Kidney (tissue), 14 donors: Measurements from ENCODE around the gene CCDC82. TPM values are rescaled to one million over a fixed set of nuclear protein-coding genes. Genes with fewer than 3 reads are reported as not detected.
A peak's percentile ranks its signal among the peaks of the same experiment; 100 is the strongest.

ENCODE experiments used
- DNase-seq, 5 donors: peaks; one replicate each; pipeline ENCODE4 v3.0.0-alpha.2; 2013 to 2020
- FAIRE-seq: peaks from 2 replicates; lab custom pipeline; 2012; peaks lifted over from hg19 to GRCh38; lab: Jason Lieb, UNC
- H3K27ac ChIP-seq, 2 donors: one replicate each; pipeline ENCODE4 v1.7.0; 2013; ENCODE audit warnings: low read depth in 2 of 2, low read length in 2 of 2, inconsistent platforms in 1 of 2
- H3K27me3 ChIP-seq: one replicate; pipeline ENCODE4 v1.7.1; 2013; ENCODE audit warnings: low read length, inconsistent platforms; ENCODE audit not compliant: control insufficient read depth, insufficient read depth
- H3K36me3 ChIP-seq, 3 donors: one replicate each; pipeline versions ENCODE4 v1.7.0 to v1.7.1; 2013; ENCODE audit warnings: low read length in 3 of 3, control low read depth in 1 of 3, inconsistent platforms in 1 of 3; ENCODE audit not compliant: insufficient read depth in 3 of 3, control insufficient read depth in 2 of 3
- H3K4me1 ChIP-seq, 3 donors: one replicate each; pipeline versions ENCODE4 v1.7.0 to v1.7.1; 2013; ENCODE audit warnings: low read length in 3 of 3, inconsistent platforms in 1 of 3, low read depth in 1 of 3; ENCODE audit not compliant: control insufficient read depth in 2 of 3, insufficient read depth in 2 of 3
- H3K4me3 ChIP-seq, 3 donors: one replicate each; pipeline versions ENCODE4 v1.7.0 to v1.8.1; 2013; ENCODE audit warnings: low read length in 3 of 3, control low read depth in 1 of 3, inconsistent platforms in 1 of 3
- H3K9ac ChIP-seq, 3 donors: one replicate each; pipeline versions ENCODE4 v1.7.0 to v1.7.1; 2013; ENCODE audit warnings: low read length in 3 of 3, control low read depth in 1 of 3, inconsistent platforms in 1 of 3
- H3K9me3 ChIP-seq, 3 donors: one replicate each; pipeline versions ENCODE4 v1.7.0 to v1.7.1; 2013; ENCODE audit warnings: low read length in 3 of 3, control low read depth in 1 of 3, inconsistent platforms in 1 of 3; ENCODE audit not compliant: control insufficient read depth in 2 of 3, insufficient read depth in 1 of 3
- CTCF ChIP-seq: IDR thresholded peaks from 3 replicates; pipeline ENCODE4 v1.5.1; 2012; ENCODE audit warnings: mild to moderate bottlenecking, moderate library complexity, borderline replicate concordance; ENCODE audit not compliant: insufficient read depth; ENCODE audit errors: extremely low read depth
- intact Hi-C: fragments of 100-400 bp; cut with DNase I; formaldehyde crosslinking; loops from one replicate; pipeline ENCODE4 v1.11.1; 2022
- polyA plus RNA-seq: library from polyadenylated mRNA; stranded (reverse); fragments of 350-450 nt; fragmentation: Illumina TruSeq; extraction: RNeasy Lipid Tissue Mini Kit (QIAGEN cat#74804); gene quantifications from one replicate; pipeline ENCODE4 v1.2.3, GENCODE V29; 2014; ENCODE audit warnings: low read depth, low replicate concordance; ENCODE audit not compliant: insufficient read depth
- total RNA-seq: library from RNA; stranded (reverse); fragmentation: NEBNext Ultra II Directional; extraction: Animal tissue kit (Norgen Biotek cat#: 25700); gene quantifications from one replicate; pipeline ENCODE4 v1.2.1, GENCODE V29; 2021
- donor health status: control.
- donor health status: control.
- donor health status: control.
- donor health status: control.
- donor health status: control.
- donor health status: DM: yes; HTN: yes; CAD: no.
- donor health status: Normal renal cell carcinoma (clear cell type).

The CCDC82 gene
- total and polyA plus RNA-seq, 2 donors from 2014 or later = 13.0 to 25.8 TPM

- DNase-seq (peak in 2 of 5 donors; percentile 59 to 63), FAIRE-seq (no peak)
- peaks cover 0 to 3% (median 0%) of the 10 kb centered on the region in 3 donors for H3K4me1 ChIP-seq
- TF ChIP-seq CTCF = peak; percentile 81
- no peak overlapping the region for H3K27ac ChIP-seq
- no peak overlapping the region for H3K4me3 ChIP-seq
- no peaks in the 10 kb centered on the region for H3K27me3 ChIP-seq
- H3K9me3 ChIP-seq = no peaks in the 10 kb centered on the region
- no peak overlapping the region for H3K9ac ChIP-seq
- intact Hi-C loops = no loop called here
- H3K36me3 ChIP-seq = no peaks in the 10 kb centered on the region
These were observed 4.1 kb upstream of the CCDC82 start for GRCh38 chr11:96393753-96394348.

GRCh38 chr11:96391698-96392307 lies 2.1 kb upstream of the CCDC82 start:
- intact Hi-C loops = no loop called here
- Histone ChIP-seq H3K36me3 (no peaks in the 10 kb centered on the region), H3K27ac (no peak overlapping the region), H3K9me3 (no peaks in the 10 kb centered on the region), H3K9ac (no peak overlapping the region), H3K4me3 (no peak overlapping the region), H3K27me3 (no peaks in the 10 kb centered on the region), H3K4me1 (peaks cover 0 to 5% (median 3%) of the 10 kb centered on the region in 3 donors)
- DNase-seq = no peak
- TF ChIP-seq CTCF = no peak
- FAIRE-seq = no peak

GRCh38 chr11:96390488-96390792 lies 728 bp upstream of the CCDC82 start:
- intact Hi-C loops = no loop called here

More at GRCh38 chr11:96390488-96390792, 728 bp upstream of the CCDC82 start:
- no peak for TF ChIP-seq CTCF
- no peaks in the 10 kb centered on the region for H3K9me3 ChIP-seq
- peak overlapping the region; percentile 81 to 92 for H3K27ac ChIP-seq
- H3K27me3 ChIP-seq = no peaks in the 10 kb centered on the region
- peak overlapping the region; percentile 52 to 85 (median 81) for H3K9ac ChIP-seq
- H3K4me3 ChIP-seq = peak overlapping the region; percentile 83 to 93 (median 92)
- no peaks in the 10 kb centered on the region for H3K36me3 ChIP-seq
- FAIRE-seq (no peak), DNase-seq (no peak)
- H3K4me1 ChIP-seq = peaks cover 0 to 5% (median 3%) of the 10 kb centered on the region in 3 donors
